K562 (cell line): ENCODE results near the gene OSM.

Experiments
- BHLHE40 ChIP-seq: IDR thresholded peaks from 2 replicates; pipeline ENCODE4 v1.6.1; 2011; ENCODE audit warnings: low read length, improper control_type of control experiment
- CTCF ChIP-seq, 3 experiments: IDR thresholded peaks in 2 of 3; conservative IDR thresholded peaks in 1 of 3; 2 replicates each; pipeline ENCODE4 v1.5.1; 2011 to 2012; ENCODE audit warnings: low read length in 3 of 3, mild to moderate bottlenecking in 3 of 3, control low read depth in 2 of 3, improper control_type of control experiment in 1 of 3, inconsistent platforms in 1 of 3, low read depth in 1 of 3, mixed read lengths in 1 of 3, moderate library complexity in 1 of 3; ENCODE audit not compliant: insufficient read depth in 2 of 3
- IRF2 ChIP-seq: sonication (generic); formaldehyde crosslinking; IDR thresholded peaks from 2 replicates; pipeline ENCODE4 v1.8.1; 2022; ENCODE audit warnings: mild to moderate bottlenecking, missing genetic modification reagents
- MCM7 ChIP-seq, 2 experiments: fragments of 450-650 bp; IDR thresholded peaks; 2 replicates each; pipeline ENCODE4 v1.6.1; 2016 to 2018
- SIN3A ChIP-seq, 2 experiments: fragments of 150-350 bp in 1 of 2; IDR thresholded peaks; 2 replicates each; pipeline ENCODE4 v1.6.1; 2011 to 2016; ENCODE audit warnings: borderline replicate concordance in 2 of 2, low read depth in 2 of 2, low read length in 2 of 2, mild to moderate bottlenecking in 2 of 2, moderate library complexity in 2 of 2; ENCODE audit not compliant: control insufficient read depth in 1 of 2
- ZBTB26 ChIP-seq: fragments of 450-650 bp; formaldehyde crosslinking; IDR thresholded peaks from 2 replicates; pipeline ENCODE4 v1.4.0; 2022; ENCODE audit warnings: missing genetic modification characterization

- no peak for TF ChIP-seq IRF2 (CRISPR knock-in tag)
- TF ChIP-seq SIN3A (IDR thresholded peaks at IDR 0.05; ENCODE audit: borderline replicate concordance in 2 of 2, control insufficient read depth in 1 of 2, low read depth in 2 of 2, low read length in 2 of 2), result no peak
- TF ChIP-seq MCM7 (IDR thresholded peaks at IDR 0.05), result no peak
- TF ChIP-seq CTCF (IDR thresholded peaks at IDR 0.05 in 2 of 3, conservative IDR thresholded peaks at IDR 0.05 in 1 of 3; ENCODE audit: insufficient read depth in 2 of 3, low read depth in 1 of 3, low read length in 3 of 3), result no peak
- TF ChIP-seq BHLHE40, result no peak
- no peak for TF ChIP-seq ZBTB26 (CRISPR knock-in tag)
Measured at GRCh38 chr22:30285846-30286200, 19.2 kb upstream of the OSM start.
